GM23248 (cell line): ENCODE results near the gene MAP3K21. TPM values are rescaled to one million over a fixed set of nuclear protein-coding genes. Genes with fewer than 3 reads are reported as not detected.

ENCODE experiments used
- DNase-seq: peaks from one replicate; pipeline ENCODE4 v3.0.0-alpha.2; 2015
- H2AFZ ChIP-seq: fragments of 200-600 bp; sonication (generic); 2 replicates; pipeline ENCODE4 v1.6.1; 2016; ENCODE audit warnings: antibody characterized with exemption
- H3F3A ChIP-seq: fragments of 200-600 bp; sonication (generic); 2 replicates; pipeline ENCODE4 v1.6.1; 2016; ENCODE audit warnings: mild to moderate bottlenecking, antibody characterized with exemption, mixed run types; ENCODE audit not compliant: insufficient read depth
- H3K27ac ChIP-seq: fragments of 200-600 bp; sonication (generic); 2 replicates; pipeline ENCODE4 v1.5.1; 2016; ENCODE audit warnings: mild to moderate bottlenecking
- H3K27me3 ChIP-seq: fragments of 200-600 bp; sonication (generic); replicated peaks from 2 replicates; pipeline ENCODE4 v1.6.1; 2016; ENCODE audit warnings: mild to moderate bottlenecking; ENCODE audit not compliant: insufficient read depth
- H3K36me3 ChIP-seq: fragments of 200-600 bp; sonication (generic); 2 replicates; pipeline ENCODE4 v1.6.1; 2016; ENCODE audit warnings: low read depth, mild to moderate bottlenecking
- H3K4me1 ChIP-seq: fragments of 200-600 bp; sonication (generic); 2 replicates; pipeline ENCODE4 v1.6.1; 2016; ENCODE audit warnings: mild to moderate bottlenecking; ENCODE audit not compliant: insufficient read depth
- H3K4me2 ChIP-seq: fragments of 200-600 bp; sonication (generic); one replicate; pipeline ENCODE4 v1.6.1; 2016; ENCODE audit warnings: mild to moderate bottlenecking; ENCODE audit not compliant: unreplicated experiment
- H3K4me3 ChIP-seq: fragments of 200-600 bp; sonication (generic); 2 replicates; pipeline ENCODE4 v1.5.1; 2016; ENCODE audit warnings: mild to moderate bottlenecking
- H3K79me2 ChIP-seq: fragments of 200-600 bp; sonication (generic); 2 replicates; pipeline ENCODE4 v1.6.1; 2016; ENCODE audit warnings: mild to moderate bottlenecking; ENCODE audit not compliant: insufficient read depth
- H3K9ac ChIP-seq: fragments of 200-600 bp; sonication (generic); 2 replicates; pipeline ENCODE4 v1.6.1; 2016; ENCODE audit warnings: mild to moderate bottlenecking
- H3K9me2 ChIP-seq: fragments of 200-600 bp; sonication (generic); 2 replicates; pipeline ENCODE4 v1.6.1; 2016; ENCODE audit warnings: mixed run types, mild to moderate bottlenecking, moderate library complexity; ENCODE audit not compliant: insufficient read depth
- H3K9me3 ChIP-seq: fragments of 200-600 bp; sonication (generic); one replicate; pipeline ENCODE4 v1.6.1; 2017; ENCODE audit warnings: low read depth
- H4K20me1 ChIP-seq: fragments of 200-600 bp; sonication (generic); 2 replicates; pipeline ENCODE4 v1.6.0; 2016; ENCODE audit not compliant: insufficient read depth
- EZH2 ChIP-seq: fragments of 200-600 bp; sonication (generic); IDR thresholded peaks from 2 replicates; pipeline ENCODE4 v1.6.1; 2018; ENCODE audit warnings: antibody characterized with exemption, mild to moderate bottlenecking; ENCODE audit not compliant: insufficient read depth, poor library complexity, severe bottlenecking
- EZH2phosphoT487 ChIP-seq: fragments of 200-600 bp; sonication (generic); IDR thresholded peaks from 2 replicates; pipeline ENCODE4 v1.6.1; 2018; ENCODE audit warnings: antibody characterized with exemption, moderate library complexity, mild to moderate bottlenecking, low read depth; ENCODE audit not compliant: insufficient read depth
- WGBS, 2 experiments: methylation state at CpG; one replicate each; pipeline ENCODE4 v1.1.6; 2015 to 2017; ENCODE audit warnings: low lambda C conversion rate in 2 of 2, low coverage in 1 of 2; ENCODE audit errors: missing lambda C conversion rate in 2 of 2; 5-methylcytosine and 5-hydroxymethylcytosine counted together
- in situ Hi-C: fragments of 300-500 bp; cut with MboI; formaldehyde crosslinking; loops from 2 replicates; pipeline ENCODE4 v1.15.0; 2020
- polyA plus RNA-seq: library from polyadenylated mRNA; unstranded; fragments of >200 nt; fragmentation: Nextera tagmentation; extraction: Ambion mirVana; gene quantifications from 2 replicates; pipeline ENCODE4 v1.2.1, GENCODE V29; 2016
- total RNA-seq: library from RNA; depleted of rRNA; stranded (reverse); fragments of >200 nt; shearing (Covaris generic); gene quantifications from 2 replicates; pipeline ENCODE4 v1.2.3, GENCODE V29; 2014

Gene MAP3K21
- total and polyA plus RNA-seq, 2 experiments from 2014 or later: 0.03 TPM; not detected in 1

- Histone ChIP-seq H3K4me1 (no peaks in the 10 kb centered on the region), H3K36me3 (no peaks in the 10 kb centered on the region), H3K9ac (no peak overlapping the region), H3K79me2 (no peaks in the 10 kb centered on the region), H3K27ac (no peak overlapping the region), H3K4me2 (no peak overlapping the region), H3K27me3 (peaks cover 9% of the 10 kb centered on the region), H3K4me3 (no peak overlapping the region), H3K9me2 (no peaks in the 10 kb centered on the region), H3F3A (no peaks in the 10 kb centered on the region), H3K9me3 (no peaks in the 10 kb centered on the region), H2AFZ (no peak overlapping the region), H4K20me1 (no peaks in the 10 kb centered on the region)
- TF ChIP-seq EZH2 (no peak), EZH2phosphoT487 (no peak)
- 72 to 78% methylated on average over 4 to 7 of the region's 7 CpGs for WGBS, 2 experiments
- no peak for DNase-seq
- in situ Hi-C loops: no loop called here
These were observed 6.6 kb downstream of the MAP3K21 start for GRCh38 chr1:233334092-233334491.

DNA sequence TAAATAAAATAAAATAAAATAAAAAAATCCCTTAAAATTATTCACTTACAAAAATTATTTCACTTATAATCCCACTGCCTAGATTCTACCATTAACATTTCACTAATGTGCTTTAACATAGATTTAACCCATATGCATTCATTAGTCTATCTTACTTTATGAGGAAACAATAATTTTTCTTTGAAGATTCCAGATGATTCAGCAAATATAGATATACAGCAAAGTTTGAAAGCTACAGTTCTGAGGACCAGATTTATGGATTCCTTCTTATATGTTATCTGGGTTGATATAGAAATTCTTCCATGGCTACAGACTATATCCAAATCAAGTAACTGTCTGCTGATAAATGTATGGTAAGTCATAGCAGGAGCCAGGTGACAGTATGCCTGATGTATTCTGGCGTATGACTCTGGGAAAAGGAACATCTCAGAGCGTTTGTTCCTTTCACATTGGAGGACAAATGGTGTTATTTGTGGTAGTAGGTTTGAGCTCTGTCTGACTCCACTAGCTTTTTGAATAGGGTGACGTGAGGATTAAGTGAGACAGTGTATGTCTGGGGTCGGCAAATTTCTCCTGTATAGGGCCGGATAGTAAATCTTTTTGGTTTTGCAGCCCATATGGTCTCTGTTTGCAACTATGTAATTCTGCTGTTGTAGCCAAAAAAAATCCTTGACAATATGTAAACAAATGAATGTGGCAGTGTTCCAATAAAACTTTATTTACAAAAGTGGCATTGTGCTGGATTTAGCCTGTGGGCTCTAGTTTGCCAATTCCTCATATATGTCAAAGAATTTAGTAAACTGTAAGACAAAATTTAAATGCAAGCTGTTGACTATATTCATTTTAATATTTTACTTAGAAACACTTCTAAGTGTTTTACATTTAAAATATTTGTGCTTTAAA, 9.3 kb downstream of the MAP3K21 start:
- Histone ChIP-seq H3K36me3 (no peaks in the 10 kb centered on the region), H3K9me2 (no peaks in the 10 kb centered on the region), H3K9ac (no peak overlapping the region), H3K4me2 (no peak overlapping the region), H3K4me3 (no peak overlapping the region), H3F3A (no peaks in the 10 kb centered on the region), H3K27ac (no peak overlapping the region), H4K20me1 (no peaks in the 10 kb centered on the region), H3K9me3 (no peaks in the 10 kb centered on the region), H3K27me3 (peaks cover 7% of the 10 kb centered on the region; the same call in 1 of the 2 replicates), H3K79me2 (no peaks in the 10 kb centered on the region), H2AFZ (no peak overlapping the region), H3K4me1 (no peaks in the 10 kb centered on the region)
- in situ Hi-C loops: no loop called here
- TF ChIP-seq EZH2: no peak
- TF ChIP-seq EZH2phosphoT487: no peak
- no peak for DNase-seq
- WGBS, 2 experiments: 55 to 58% methylated on average over 5 of the region's 5 CpGs

- Histone ChIP-seq H3K4me2 (no peak overlapping the region), H2AFZ (no peak overlapping the region), H3K4me1 (no peaks in the 10 kb centered on the region), H3F3A (no peaks in the 10 kb centered on the region), H3K27me3 (peaks cover 7% of the 10 kb centered on the region; the same call in 1 of the 2 replicates), H3K9me2 (no peaks in the 10 kb centered on the region), H3K4me3 (no peak overlapping the region), H3K27ac (no peak overlapping the region), H4K20me1 (no peaks in the 10 kb centered on the region), H3K9me3 (no peaks in the 10 kb centered on the region), H3K36me3 (no peaks in the 10 kb centered on the region), H3K9ac (no peak overlapping the region), H3K79me2 (no peaks in the 10 kb centered on the region)
- in situ Hi-C loops: no loop called here
- WGBS, 2 experiments: 35 to 39% methylated on average over 3 of the region's 3 CpGs
- TF ChIP-seq EZH2 (no peak), EZH2phosphoT487 (no peak)
- DNase-seq: no peak
These were observed 10.0 kb downstream of the MAP3K21 start for GRCh38 chr1:233337505-233337904.

GRCh38 chr1:233338102-233338501, 10.6 kb downstream of the MAP3K21 start:
- Histone ChIP-seq H3F3A (no peaks in the 10 kb centered on the region), H3K4me3 (no peak overlapping the region), H3K27ac (no peak overlapping the region), H3K79me2 (no peaks in the 10 kb centered on the region), H3K4me1 (no peaks in the 10 kb centered on the region), H3K4me2 (no peak overlapping the region), H3K9me3 (no peaks in the 10 kb centered on the region), H3K9me2 (no peaks in the 10 kb centered on the region), H3K27me3 (peaks cover 7% of the 10 kb centered on the region; the same call in 1 of the 2 replicates), H3K36me3 (no peaks in the 10 kb centered on the region), H2AFZ (no peak overlapping the region), H3K9ac (no peak overlapping the region), H4K20me1 (no peaks in the 10 kb centered on the region)
- in situ Hi-C loops: no loop called here
- TF ChIP-seq EZH2phosphoT487: no peak
- TF ChIP-seq EZH2: no peak
- no peak for DNase-seq
- 93 to 94% methylated on average over 2 of the region's 2 CpGs for WGBS, 2 experiments
